ENCODE data around the gene COL4A1.
A peak's percentile ranks its signal among the peaks of the same experiment; 100 is the strongest.

DNA sequence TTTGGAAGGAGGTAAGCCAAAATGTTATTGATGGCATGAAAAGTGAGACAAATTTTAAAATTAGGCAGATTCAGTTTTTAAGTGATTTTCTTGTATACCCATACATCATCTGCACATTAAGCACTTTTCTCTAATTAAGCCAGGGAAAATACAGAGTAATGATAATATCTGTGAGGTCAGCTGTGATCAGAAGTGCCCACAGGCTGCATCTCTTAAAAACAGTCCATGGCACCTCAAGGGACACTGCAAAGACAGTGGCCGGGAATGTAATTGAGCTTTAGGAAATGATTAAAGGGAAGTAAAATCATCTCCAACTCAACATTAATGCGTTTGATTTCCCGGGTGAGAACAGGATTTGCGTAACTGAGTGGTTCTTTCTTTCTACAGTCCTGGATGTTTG lies 2.0 kb downstream of the COL4A1 start:
- TF ChIP-seq GATA3 (IDR thresholded peaks at IDR 0.05; ENCODE audit: low read depth, low read length) = no peak; the same call in 1 of the 2 replicates
- peak; percentile 70 for TF ChIP-seq GATA2 (IDR thresholded peaks at IDR 0.05; ENCODE audit: low read depth, low read length)

Data from SH-SY5Y (cell line).